ENCODE results near the gene PROM1.

The PROM1 gene

GRCh38 chr4:16114546-16114945 lies 30.7 kb upstream of the PROM1 start:
- Mint-ChIP-seq H3K4me1 (peaks cover 46% of the 10 kb centered on the region), H3K36me3 (ENCODE audit: low read depth) (no peaks in the 10 kb centered on the region), H3K4me3 (no peak overlapping the region), H3K9me3 (no peaks in the 10 kb centered on the region), H3K27ac (no peak overlapping the region), H3K27me3 (ENCODE audit: low read depth) (peaks cover 17% of the 10 kb centered on the region)
- TF ChIP-seq CTCF (IDR thresholded peaks at IDR 0.05; ENCODE audit: unreplicated experiment in 3 of 3): no peak

- H3K27me3 Mint-ChIP-seq (ENCODE audit: low read depth): peaks cover 19% of the 10 kb centered on the region
Measured at GRCh38 chr4:16113741-16114140, 29.9 kb upstream of the PROM1 start.

GRCh38 chr4:16111533-16111932 lies 27.7 kb upstream of the PROM1 start:
- H3K36me3 Mint-ChIP-seq (ENCODE audit: low read depth): no peaks in the 10 kb centered on the region
- no peak overlapping the region for H3K27ac Mint-ChIP-seq
- H3K4me1 Mint-ChIP-seq: peaks cover 26% of the 10 kb centered on the region
- no peak overlapping the region for H3K4me3 Mint-ChIP-seq
- TF ChIP-seq CTCF (IDR thresholded peaks at IDR 0.05; ENCODE audit: unreplicated experiment in 3 of 3): no peak
- no peaks in the 10 kb centered on the region for H3K9me3 Mint-ChIP-seq
- H3K27me3 Mint-ChIP-seq (ENCODE audit: low read depth): peaks cover 27% of the 10 kb centered on the region

More at GRCh38 chr4:16113741-16114140, 29.9 kb upstream of the PROM1 start:
- H3K27ac Mint-ChIP-seq: no peak overlapping the region
- TF ChIP-seq CTCF (IDR thresholded peaks at IDR 0.05; ENCODE audit: unreplicated experiment in 3 of 3): no peak
- no peaks in the 10 kb centered on the region for H3K36me3 Mint-ChIP-seq (ENCODE audit: low read depth)
- H3K4me1 Mint-ChIP-seq: peaks cover 46% of the 10 kb centered on the region
- H3K9me3 Mint-ChIP-seq: no peaks in the 10 kb centered on the region
- H3K4me3 Mint-ChIP-seq: no peak overlapping the region

GRCh38 chr4:16110661-16111290 lies 27.0 kb upstream of the PROM1 start:
- Mint-ChIP-seq H3K4me1 (peaks cover 19% of the 10 kb centered on the region), H3K27ac (no peak overlapping the region), H3K9me3 (no peaks in the 10 kb centered on the region), H3K36me3 (ENCODE audit: low read depth) (no peaks in the 10 kb centered on the region), H3K27me3 (ENCODE audit: low read depth) (peaks cover 21% of the 10 kb centered on the region), H3K4me3 (no peak overlapping the region)
- TF ChIP-seq CTCF (IDR thresholded peaks at IDR 0.05; ENCODE audit: unreplicated experiment in 3 of 3): no peak

GRCh38 chr4:16110199-16110598 lies 26.4 kb upstream of the PROM1 start:
- H3K9me3 Mint-ChIP-seq: no peaks in the 10 kb centered on the region
- no peak for TF ChIP-seq CTCF (IDR thresholded peaks at IDR 0.05; ENCODE audit: unreplicated experiment in 3 of 3)
- peaks cover 14% of the 10 kb centered on the region for H3K4me1 Mint-ChIP-seq
- H3K36me3 Mint-ChIP-seq (ENCODE audit: low read depth): no peaks in the 10 kb centered on the region
- H3K4me3 Mint-ChIP-seq: no peak overlapping the region
- no peak overlapping the region for H3K27ac Mint-ChIP-seq
- H3K27me3 Mint-ChIP-seq (ENCODE audit: low read depth): peaks cover 15% of the 10 kb centered on the region

- Mint-ChIP-seq H3K4me1 (peaks cover 6% of the 10 kb centered on the region), H3K27ac (no peak overlapping the region), H3K36me3 (ENCODE audit: low read depth) (no peaks in the 10 kb centered on the region), H3K4me3 (no peak overlapping the region), H3K27me3 (ENCODE audit: low read depth) (peaks cover 13% of the 10 kb centered on the region), H3K9me3 (no peaks in the 10 kb centered on the region)
- TF ChIP-seq CTCF (IDR thresholded peaks at IDR 0.05; ENCODE audit: unreplicated experiment in 3 of 3): no peak
Measured at GRCh38 chr4:16109256-16109655, 25.4 kb upstream of the PROM1 start.
